HG03159 (cell line): ENCODE data around the gene RASAL2.
"Not testable (repeated sequence)": the region's sequence is repeated elsewhere in the genome, so short reads cannot be mapped to it uniquely, and the experiment has no call there.

ENCODE experiments used
- ATAC-seq: cut with Tn5 transposase; IDR thresholded peaks from one replicate; pipeline ENCODE4 v1.9.1; 2021; ENCODE audit warnings: mild to moderate bottlenecking, moderate library complexity; ENCODE audit not compliant: unreplicated experiment

RASAL2 gene

DNA sequence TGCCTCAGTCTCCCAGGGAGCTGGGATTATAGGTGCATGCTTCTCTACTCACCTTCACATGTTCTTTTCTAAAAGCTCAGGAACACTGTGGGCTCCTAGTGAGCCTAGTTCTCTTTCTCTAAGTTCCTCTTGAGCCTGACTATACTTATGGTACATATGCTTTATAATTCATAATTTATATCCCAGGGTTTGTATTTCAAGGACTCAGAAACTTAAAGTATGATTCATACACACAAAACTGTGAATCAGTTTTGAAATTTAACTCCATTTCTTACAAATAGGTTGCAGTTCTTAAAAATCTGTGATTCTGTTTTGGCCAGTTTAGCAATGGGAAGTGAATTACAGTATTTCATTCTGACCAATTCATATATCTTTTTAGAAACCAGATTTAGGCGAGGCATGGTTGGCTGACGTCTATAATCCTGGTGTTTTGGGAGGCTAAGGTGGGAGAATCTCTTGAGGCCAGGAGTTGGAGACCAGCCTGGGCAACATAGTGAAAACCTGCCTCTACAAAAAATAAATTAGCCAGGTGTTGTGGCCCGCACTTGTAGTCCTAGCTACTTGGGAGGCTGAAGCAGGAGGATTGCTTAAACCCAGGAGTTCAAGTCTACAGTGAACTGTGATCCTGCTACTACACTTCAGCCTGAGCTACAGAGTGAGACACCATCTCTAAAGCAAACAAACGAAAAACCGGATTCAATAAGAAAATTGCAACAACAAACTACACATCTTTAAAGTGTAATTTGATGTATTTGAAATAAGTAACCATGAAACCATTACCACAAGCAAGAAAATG lies 15.6 kb downstream of the RASAL2 start:
- ATAC-seq = no peak

DNA sequence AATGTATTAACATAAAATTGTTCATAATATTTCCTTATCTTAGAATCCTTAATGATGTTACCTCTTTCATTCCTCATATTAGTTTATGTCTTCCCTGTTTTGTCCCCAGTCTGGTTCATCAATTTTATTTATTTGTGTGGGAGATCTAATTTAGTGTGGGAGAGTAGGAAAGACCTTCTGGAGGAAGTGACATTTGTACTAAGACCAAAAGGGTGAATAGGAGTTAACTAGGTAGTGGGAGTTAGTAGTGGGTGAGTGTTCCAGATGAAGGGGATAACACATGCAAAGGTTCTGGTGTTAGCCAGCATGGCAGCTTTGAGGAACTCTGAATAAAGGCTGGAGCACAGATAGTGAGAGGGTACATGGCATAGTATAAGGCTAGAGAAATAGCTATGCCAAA lies 21.4 kb downstream of the RASAL2 start:
- ATAC-seq = no peak

DNA sequence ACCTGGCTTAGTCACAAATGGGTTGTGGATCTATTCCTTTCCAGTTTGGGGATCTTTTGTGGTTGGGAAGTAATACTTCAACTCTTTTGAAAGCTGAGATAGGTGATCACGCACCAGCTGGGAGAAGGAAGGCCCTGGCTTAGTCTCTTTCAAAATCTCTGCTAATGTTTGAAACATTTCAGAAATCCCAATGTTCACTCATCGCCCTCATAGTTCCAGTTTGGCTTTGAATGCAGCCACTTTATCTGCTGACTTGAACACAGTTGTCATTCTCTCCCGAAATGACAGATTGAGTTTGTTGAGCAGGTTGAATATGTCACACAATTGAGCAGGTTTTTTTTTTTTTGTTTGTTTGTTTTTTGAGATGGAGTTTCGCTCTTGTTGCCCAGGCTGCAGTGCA lies 24.6 kb downstream of the RASAL2 start:
- no peak for ATAC-seq

DNA sequence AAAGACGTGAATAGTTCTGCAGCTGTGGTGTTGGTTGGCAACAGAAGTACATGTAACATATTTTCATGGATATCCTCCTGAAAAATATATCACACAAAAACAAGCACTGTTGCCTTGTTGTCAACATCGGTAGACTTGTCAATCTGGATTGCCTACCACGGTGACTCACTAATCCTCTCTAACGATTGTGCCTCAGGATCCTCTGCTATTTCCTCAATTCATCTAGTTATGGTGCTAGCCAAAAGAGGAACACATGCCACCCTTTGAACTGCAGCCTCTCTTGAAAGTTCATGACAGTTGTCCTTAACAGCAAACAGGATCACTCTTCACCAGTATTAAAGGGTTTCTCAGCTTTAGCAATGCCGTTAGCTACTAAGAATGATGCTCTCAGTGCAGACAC lies 25.7 kb downstream of the RASAL2 start:
- ATAC-seq = no peak

DNA sequence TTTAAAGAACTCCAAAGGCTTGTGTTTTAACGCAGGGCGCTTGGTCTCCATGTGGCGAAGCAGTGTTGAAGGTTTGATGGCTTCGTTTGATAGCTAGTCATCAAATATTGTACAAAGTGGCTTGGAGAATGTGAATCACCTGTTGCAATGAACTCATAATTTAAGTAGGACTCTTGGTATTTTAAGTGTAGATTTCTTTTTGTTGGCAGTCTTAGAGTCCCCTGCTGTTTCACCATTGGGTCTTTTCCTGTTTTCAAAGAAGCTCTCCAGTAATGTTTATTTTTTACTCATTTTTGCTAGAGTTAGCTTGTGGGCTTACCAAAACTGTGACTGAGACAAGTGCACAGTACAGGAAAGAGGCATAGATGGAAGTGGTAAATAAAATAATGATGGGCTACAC lies 26.2 kb downstream of the RASAL2 start:
- ATAC-seq = no peak

DNA sequence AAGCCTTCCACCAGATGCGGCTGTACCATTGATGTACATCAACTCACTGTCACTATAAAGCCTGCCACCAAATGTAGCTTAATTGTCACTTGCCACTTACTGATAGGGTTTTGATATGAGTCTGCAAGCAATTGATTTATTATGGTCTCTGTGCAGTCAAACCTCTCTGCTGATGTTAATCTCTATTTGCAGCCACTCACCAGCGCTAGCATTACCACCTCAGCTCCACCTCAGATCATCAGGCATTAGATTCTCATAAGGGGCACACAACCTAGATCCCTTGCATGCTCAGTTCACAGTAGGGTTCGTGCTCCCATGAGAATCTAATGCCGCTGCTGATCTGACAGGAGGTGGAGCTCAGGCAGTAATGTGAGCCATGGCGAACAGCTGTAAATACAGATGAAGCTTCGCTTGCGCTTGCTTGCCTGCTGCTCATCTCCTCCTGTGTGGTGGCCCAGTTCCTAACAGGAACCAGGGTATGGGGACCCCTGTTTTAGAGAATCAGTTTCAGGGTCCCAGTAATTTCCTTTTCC lies 26.7 kb downstream of the RASAL2 start:
- not testable (repeated sequence) for ATAC-seq

DNA sequence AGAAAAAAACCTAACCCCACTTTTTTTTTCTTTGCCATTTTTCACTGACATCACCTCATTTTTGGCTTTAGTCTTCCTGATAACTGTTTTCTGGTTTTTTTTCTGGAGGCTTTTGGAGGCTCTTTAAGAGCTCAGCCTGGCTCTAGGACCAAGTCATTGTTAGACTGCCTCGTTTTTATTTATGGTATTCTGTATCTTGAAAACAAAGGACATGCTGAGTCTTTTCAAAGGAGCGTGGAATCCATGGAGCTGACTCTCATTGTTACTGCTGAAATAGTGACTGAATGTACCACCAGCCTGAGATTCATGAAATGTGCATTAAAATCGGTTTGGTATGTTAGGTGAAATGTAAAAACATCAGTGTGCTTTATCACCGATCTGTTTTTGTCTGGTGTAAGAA lies 28.0 kb downstream of the RASAL2 start:
- ATAC-seq = no peak

DNA sequence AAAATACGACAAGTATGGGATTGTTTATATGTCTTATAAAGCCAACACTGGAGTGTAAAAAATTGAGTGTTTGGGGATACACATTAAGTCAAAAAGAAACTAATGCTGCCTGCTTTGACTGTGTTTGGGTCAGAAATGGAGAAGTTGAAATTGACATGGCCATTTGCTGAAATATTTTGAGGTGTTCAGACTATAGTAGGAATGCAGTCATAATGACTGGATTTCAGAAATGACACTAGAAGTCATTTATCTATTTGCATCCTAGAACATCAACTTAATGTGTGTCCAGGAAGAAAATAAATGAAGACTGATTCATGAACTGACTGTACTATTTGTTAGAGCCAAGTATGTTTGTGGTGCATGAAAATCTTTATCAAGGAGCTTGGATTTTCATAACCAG lies 28.4 kb downstream of the RASAL2 start:
- no peak for ATAC-seq

DNA sequence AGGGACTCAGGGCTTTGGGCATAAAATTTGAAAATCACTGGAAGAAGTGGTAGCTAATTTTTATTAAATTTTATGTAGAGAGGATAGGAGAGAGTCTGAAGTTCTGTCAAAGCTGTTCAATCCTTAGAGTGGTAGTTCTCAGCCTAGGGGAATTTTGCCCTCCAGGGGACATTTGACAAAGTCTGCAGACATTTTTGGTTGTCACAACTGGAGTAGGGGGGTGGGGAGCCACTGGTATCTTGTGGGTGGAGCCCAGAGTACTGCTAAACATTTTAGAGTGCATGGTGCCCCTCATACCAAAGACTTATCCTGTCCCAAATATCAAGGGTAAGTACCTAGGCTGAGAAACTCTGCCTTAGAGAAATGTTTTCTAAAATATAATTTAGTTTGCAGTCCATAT lies 30.2 kb downstream of the RASAL2 start:
- ATAC-seq = no peak

DNA sequence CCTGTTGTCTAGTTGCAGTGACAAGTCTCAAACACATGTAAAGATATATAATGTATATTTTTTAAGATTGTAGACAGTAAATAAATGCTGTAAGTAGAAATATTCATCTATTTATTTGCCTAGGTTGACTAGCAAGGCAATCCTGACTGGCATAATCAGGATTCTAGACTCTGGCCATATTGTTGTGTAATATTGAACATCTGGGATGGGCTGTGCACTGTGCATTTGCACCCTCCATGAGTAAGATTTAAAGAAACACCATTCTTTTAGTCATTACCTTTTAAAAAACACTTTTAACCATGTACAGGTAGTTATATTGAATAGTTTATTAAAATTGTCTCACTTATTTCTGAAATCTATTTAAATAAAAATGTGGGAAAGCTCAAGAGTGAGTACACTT lies 32.4 kb downstream of the RASAL2 start:
- ATAC-seq = no peak

DNA sequence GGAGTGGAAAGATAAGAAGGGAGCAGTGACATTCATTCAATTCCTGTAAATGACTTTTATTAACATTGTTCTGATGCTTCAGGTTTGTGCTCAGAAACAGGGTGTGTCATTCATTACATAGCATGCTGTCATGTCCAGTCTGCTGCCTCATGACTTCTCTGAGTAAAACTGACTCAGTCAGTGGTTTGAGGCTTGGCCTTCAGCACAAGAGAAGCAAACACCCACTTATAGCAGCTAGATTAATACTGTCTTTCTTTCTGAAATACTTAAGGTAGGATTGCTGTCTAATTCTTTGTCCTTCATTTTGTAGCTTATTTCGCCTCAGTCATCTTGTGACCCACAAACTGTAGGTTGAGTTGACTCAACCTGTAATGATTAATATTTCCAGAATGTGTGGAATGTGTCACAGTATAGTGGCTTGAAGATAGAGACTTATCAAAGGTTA lies 32.9 kb downstream of the RASAL2 start:
- no peak for ATAC-seq

DNA sequence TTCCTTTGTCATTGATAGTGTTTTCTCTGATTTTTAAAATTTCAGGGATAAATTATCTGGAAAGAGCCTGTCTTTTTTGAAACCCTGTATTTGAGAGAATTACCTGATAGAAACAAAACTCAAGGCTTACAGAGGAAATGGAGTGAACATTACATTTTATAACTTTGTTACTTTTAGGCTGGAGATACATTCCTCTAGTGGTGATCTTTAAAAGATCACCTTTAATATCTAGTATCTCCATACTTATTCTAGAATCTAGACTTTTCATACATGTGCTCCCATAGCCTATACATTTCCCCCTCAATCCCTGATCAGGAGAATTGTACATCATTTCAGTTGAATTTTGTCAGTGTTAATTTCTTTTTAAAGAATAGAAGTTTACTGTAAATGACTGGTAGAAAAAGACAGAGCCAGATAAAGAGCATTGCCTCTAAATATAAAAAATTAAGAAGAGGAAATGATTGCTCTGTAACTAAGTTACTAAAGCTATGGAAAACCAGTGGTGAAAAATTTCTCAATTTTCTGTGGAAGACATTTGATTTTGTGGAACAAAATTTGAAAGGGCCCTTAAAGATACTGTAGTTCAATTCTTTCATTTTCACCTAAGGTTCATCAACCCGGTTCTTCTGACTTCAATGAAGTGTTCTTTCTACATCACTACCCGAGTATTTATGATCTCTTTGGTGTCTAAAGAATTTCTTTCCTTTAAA lies 33.7 kb downstream of the RASAL2 start:
- ATAC-seq = no peak

DNA sequence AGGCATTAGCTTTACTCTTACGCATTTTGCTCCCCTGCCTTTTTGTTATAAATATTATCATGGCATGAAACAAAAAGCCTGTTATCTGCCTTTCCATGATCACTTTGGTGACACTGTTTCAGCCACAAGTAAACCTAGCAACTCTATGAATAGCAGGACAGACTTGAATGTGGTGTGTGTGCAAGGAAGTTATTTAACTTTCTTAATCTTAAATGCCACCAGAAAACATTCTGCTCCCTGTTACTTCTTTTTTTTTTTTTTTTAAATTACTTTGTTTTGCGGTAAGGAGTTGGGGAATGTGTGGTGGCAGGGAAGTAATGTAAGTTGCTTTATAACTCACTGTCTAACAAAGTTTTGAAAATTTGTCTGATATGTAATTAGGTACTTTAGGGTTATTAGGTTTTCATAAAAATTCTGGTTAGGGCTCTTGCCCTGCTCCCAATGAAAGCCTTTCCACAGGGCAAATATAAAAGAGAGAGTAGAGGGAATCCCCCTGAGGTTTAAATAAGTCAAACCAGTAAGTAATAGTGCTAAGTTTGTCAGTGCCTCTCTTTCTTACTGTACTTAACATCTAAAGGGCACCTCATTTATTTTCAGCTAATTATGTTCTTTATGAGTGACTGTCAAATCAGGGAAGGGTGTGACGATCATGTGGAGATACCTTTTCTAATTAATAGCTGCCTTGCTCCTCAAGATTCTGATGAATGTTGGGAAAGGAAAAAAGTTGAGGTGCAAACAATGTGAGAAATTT lies 39.5 kb downstream of the RASAL2 start:
- no peak for ATAC-seq

DNA sequence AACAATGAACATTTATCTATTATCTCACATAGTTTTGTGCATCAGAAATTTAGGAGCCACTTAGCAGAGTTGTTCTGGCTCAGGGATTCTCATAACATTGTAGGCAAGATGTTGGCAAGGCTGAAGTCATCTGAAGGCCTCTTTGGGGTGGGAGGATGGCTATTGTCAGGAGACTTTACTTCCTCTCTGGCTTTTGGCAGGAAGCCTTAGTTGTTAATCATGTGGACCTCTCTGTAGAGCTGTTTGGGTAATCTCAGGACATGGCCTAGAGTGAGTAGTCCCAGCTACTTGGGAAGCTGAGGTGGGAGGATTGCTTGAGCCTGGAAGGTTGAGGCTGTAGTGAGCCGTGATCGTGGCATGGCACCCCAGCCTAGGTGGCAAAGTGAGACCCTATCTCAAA lies 40.2 kb downstream of the RASAL2 start:
- ATAC-seq = no peak

DNA sequence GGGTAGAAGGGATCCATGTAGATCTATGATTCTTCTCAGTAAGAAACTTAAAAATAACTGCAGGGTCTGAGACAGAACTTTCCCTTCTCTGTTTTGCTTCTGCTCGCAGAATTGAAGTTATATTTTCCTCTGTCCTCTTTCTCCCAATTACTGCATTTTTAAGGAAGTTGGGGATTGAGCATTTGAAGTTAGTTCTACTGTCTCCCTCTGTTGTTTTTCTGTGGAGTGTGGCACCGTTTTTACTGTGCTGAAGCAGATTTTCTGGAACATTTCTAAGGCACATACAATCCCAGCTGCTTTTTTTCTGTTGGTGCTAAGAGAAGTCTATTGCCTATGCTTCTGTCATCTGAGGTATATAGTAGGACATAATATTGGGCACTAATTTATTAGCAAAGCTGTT lies 43.3 kb downstream of the RASAL2 start:
- ATAC-seq = no peak

DNA sequence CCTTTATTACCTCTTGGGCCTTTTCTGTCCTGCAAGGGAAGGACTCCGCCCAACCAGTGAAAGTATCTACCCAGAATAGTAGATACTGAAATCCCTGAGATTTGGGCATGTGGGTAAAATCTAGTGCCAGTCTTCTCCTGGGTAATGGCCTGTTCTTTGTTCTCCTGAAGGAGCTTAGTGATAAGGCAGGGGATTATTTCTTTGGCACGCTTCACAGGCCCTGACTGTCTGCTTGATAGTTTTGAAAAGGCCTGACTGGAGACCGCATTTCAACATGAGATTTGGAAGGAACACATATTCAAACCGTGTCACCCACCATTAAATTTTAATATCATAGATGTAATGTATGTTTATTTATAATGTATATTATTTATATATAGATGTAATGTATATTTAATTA lies 48.9 kb downstream of the RASAL2 start:
- ATAC-seq = no peak

DNA sequence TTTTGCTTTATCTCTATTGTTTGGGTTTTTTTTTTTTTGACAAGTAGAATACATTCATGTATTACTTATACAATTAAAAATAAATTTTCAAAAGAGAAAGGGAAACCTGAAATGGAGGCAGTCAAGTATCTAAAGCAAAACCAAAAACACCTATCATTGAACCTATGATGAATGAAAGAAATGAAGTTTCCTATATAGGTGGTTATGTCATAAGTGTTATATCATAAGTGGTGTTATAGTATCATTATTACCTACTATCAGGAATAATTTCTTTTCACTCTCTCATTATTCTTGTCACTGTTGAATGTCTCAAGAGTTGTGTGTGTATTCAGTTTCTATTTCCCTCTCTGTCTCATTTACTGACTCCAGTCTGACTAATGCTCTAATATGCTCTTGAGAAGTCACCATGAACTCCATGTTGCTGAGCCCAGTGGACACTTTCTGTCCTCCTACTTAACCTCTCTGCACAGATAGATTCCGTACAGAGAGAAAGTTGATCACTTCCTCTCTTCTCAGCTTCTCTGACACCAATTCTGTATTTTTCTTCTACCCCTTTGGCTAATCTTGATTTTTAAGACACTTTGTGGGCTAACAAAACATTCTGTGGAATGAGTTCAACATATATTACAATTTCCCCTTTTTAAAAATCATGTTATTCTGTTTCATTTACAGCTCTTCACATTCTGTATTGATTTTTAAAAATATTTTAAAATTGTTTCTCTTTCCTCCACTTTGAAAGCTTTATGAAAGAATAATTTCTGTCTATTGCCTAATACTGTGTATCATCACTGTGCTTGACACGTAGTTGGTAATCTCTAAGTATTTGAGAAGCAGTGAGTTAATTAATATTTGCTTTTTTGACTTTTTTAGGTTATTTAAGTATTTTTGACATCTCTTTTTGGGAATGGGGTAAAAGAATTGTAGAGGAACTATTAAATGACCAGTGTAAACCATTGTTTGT lies 50.1 kb downstream of the RASAL2 start:
- no peak for ATAC-seq

DNA sequence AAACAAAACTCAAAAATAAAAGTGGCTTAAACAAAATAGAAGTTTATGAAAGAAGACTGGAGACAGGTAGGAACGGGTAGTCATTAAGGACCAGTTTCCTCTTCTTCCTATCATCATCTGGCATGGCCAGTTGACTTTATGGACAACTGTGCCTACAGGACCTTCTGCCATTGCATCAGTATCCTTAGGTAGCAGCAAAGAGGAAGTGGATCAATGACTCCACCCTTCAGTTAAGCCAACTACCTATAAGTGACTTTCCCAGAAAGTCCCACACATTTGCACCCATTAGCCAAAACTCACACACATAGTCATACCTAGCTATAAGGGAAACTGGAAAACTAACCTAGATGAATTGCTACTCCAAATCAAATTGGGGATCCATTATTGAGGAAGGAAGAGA lies 51.7 kb downstream of the RASAL2 start:
- no peak for ATAC-seq

DNA sequence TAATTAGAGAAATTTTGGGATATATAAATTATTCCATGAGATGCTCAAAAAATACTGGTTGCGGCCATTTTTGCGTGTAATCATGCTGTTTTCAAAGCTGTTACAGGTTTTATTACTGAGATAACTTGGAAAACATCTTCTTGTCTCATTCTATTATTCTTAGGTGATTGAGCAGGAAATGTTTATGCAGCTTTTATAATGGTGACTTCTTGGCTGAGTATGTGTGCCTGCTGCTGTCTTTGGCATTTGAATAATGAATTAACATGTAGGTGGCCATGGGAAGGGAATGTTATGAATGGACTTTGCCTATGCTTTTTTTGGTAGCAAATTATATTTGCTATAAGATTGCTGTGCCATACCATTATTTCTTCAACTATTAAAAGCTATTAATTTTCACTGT lies 52.5 kb downstream of the RASAL2 start:
- ATAC-seq = no peak

DNA sequence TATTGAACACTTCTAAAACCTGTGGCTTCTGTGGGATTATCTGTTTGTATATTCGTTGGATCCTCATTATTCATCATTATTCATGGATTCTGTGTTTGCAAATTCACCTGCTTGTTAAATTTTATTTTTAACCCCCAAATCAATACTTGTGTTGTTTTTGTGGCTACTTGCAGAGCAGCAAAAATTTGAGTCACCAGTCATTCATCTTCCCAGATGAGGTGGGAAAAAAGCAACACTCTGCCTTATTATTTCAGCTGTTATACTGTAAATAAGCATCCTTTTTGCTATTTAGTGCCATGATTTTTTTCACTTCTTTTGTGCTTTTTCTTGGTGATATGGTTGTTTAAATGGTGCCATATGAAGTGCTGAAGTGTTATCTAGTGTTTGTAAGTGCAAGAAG lies 56.7 kb downstream of the RASAL2 start:
- no peak for ATAC-seq
